Mesenchymal stem cell (in vitro differentiated cells and primary cell): Measurements from ENCODE around the gene GPATCH1.

Experiments used
- DNase-seq: peaks from one replicate; pipeline ENCODE4 v3.0.0-alpha.2; 2013
- H2AFZ ChIP-seq: one replicate; pipeline ENCODE4 v1.6.1; 2013; ENCODE audit warnings: low read depth, mild to moderate bottlenecking, control low read depth, inconsistent platforms, low read length, moderate library complexity
- H2AK5ac ChIP-seq: 2 replicates; pipeline ENCODE4 v1.6.1; 2013; ENCODE audit warnings: low read length, moderate library complexity, mild to moderate bottlenecking, inconsistent platforms; ENCODE audit not compliant: severe bottlenecking
- H2BK120ac ChIP-seq: one replicate; pipeline ENCODE4 v1.6.1; 2013; ENCODE audit warnings: low read depth, mild to moderate bottlenecking, inconsistent platforms, low read length, moderate library complexity
- H2BK12ac ChIP-seq, 2 experiments: one replicate each; pipeline ENCODE4 v1.6.1; 2013; ENCODE audit warnings: inconsistent platforms in 2 of 2, low read length in 2 of 2, mild to moderate bottlenecking in 2 of 2, moderate library complexity in 2 of 2, control low read depth in 1 of 2
- H2BK15ac ChIP-seq: one replicate; pipeline ENCODE4 v1.6.1; 2013; ENCODE audit warnings: mild to moderate bottlenecking, low read depth, inconsistent platforms; ENCODE audit not compliant: poor library complexity, severe bottlenecking
- H2BK5ac ChIP-seq: 2 replicates; pipeline ENCODE4 v1.6.1; 2013; ENCODE audit warnings: low read depth, mild to moderate bottlenecking, low read length, control low read depth, inconsistent platforms; ENCODE audit not compliant: poor library complexity, severe bottlenecking
- H3K14ac ChIP-seq, 2 experiments: one replicate each; pipeline ENCODE4 v1.6.1; 2013; ENCODE audit warnings: inconsistent platforms in 2 of 2, low read length in 2 of 2, control low read depth in 1 of 2, mild to moderate bottlenecking in 1 of 2, moderate library complexity in 1 of 2
- H3K18ac ChIP-seq, 2 experiments: one replicate each; pipeline ENCODE4 v1.6.1; 2013; ENCODE audit warnings: inconsistent platforms in 2 of 2, low read length in 2 of 2, control low read depth in 1 of 2, low read depth in 1 of 2, mild to moderate bottlenecking in 1 of 2
- H3K23ac ChIP-seq, 2 experiments: one replicate each; pipeline ENCODE4 v1.6.1; 2013; ENCODE audit warnings: inconsistent platforms in 2 of 2, low read length in 2 of 2, mild to moderate bottlenecking in 2 of 2, moderate library complexity in 2 of 2, control low read depth in 1 of 2
- H3K27ac ChIP-seq: 2 replicates; pipeline ENCODE4 v1.5.1; 2013; ENCODE audit warnings: mild to moderate bottlenecking, moderate library complexity, low read length, control low read depth, inconsistent platforms; ENCODE audit not compliant: poor library complexity, severe bottlenecking
- H3K27me3 ChIP-seq, 2 experiments: 2 replicates each; pipeline versions ENCODE4 v1.6.1 to v1.7.0; 2013; ENCODE audit warnings: low read length in 2 of 2, mild to moderate bottlenecking in 2 of 2, moderate library complexity in 2 of 2, control low read depth in 1 of 2, inconsistent platforms in 1 of 2; ENCODE audit not compliant: control insufficient read depth in 1 of 2, insufficient read depth in 1 of 2
- H3K36me3 ChIP-seq, 2 experiments: 2 replicates each; pipeline versions ENCODE4 v1.6.1 to v1.7.0; 2013; ENCODE audit warnings: low read length in 2 of 2, control low read depth in 1 of 2, inconsistent platforms in 1 of 2, low read depth in 1 of 2, mild to moderate bottlenecking in 1 of 2; ENCODE audit not compliant: insufficient read depth in 2 of 2, control insufficient read depth in 1 of 2
- H3K4ac ChIP-seq, 2 experiments: one replicate each; pipeline ENCODE4 v1.6.1; 2013; ENCODE audit warnings: inconsistent platforms in 2 of 2, low read length in 2 of 2, mild to moderate bottlenecking in 2 of 2, moderate library complexity in 2 of 2, control low read depth in 1 of 2, low read depth in 1 of 2
- H3K4me1 ChIP-seq: 2 replicates; pipeline ENCODE4 v1.6.1; 2013; ENCODE audit warnings: low read depth, low read length, control low read depth; ENCODE audit not compliant: control insufficient read depth, insufficient read depth
- H3K4me2 ChIP-seq: 2 replicates; pipeline ENCODE4 v1.6.1; 2013; ENCODE audit warnings: low read length, mild to moderate bottlenecking, inconsistent platforms; ENCODE audit not compliant: poor library complexity, severe bottlenecking
- H3K4me3 ChIP-seq, 2 experiments: 2 replicates each; pipeline versions ENCODE4 v1.5.1 to v1.7.0; 2013; ENCODE audit warnings: low read length in 2 of 2, mild to moderate bottlenecking in 2 of 2, control low read depth in 1 of 2, low read depth in 1 of 2; ENCODE audit not compliant: insufficient read depth in 1 of 2
- H3K79me1 ChIP-seq: replicated peaks from 2 replicates; pipeline ENCODE4 v1.6.1; 2013; ENCODE audit warnings: mild to moderate bottlenecking, control low read depth, low read length, inconsistent platforms; ENCODE audit not compliant: poor library complexity, severe bottlenecking
- H3K9ac ChIP-seq: 2 replicates; pipeline ENCODE4 v1.7.0; 2013; ENCODE audit warnings: mild to moderate bottlenecking, low read length, moderate library complexity
- H3K9me3 ChIP-seq: 2 replicates; pipeline ENCODE4 v1.7.0; 2013; ENCODE audit warnings: mild to moderate bottlenecking, low read length; ENCODE audit not compliant: control insufficient read depth
- H4K8ac ChIP-seq: one replicate; pipeline ENCODE4 v1.6.1; 2013; ENCODE audit warnings: inconsistent platforms, mild to moderate bottlenecking, low read length, moderate library complexity
- H4K91ac ChIP-seq: one replicate; pipeline ENCODE4 v1.6.1; 2013; ENCODE audit warnings: mild to moderate bottlenecking, low read length, inconsistent platforms
- whole genome bisulfite sequencing: methylation state at CpG from one replicate; pipeline ENCODE4 v1.1.7; 2013; ENCODE audit warnings: mixed read lengths; 5-methylcytosine and 5-hydroxymethylcytosine counted together

GPATCH1 gene

DNA sequence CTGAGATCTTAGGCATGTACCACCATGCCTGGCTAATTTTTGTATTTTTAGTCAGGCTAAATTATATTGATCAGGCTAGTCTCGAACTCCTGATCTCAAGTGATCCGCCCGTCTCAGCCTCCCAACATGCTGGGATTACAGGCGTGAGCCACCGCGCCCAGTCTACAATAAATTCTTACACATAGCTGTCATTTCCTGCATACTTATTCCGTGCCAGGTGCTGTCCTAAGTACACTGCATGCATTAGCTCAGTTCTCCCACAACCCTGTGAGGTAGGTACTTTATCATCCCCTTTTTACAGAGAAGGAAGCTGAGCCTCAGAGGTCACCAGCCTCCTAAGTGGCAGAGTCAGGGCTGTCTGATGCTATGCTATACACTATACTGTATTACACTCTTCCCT is 9.1 kb upstream of the GPATCH1 start:
- Histone ChIP-seq H2BK12ac (no peak overlapping the region), H2BK120ac (no peak overlapping the region), H3K27me3 (no peaks in the 10 kb centered on the region), H2AFZ (no peak overlapping the region), H2AK5ac (no peak overlapping the region), H4K91ac (no peak overlapping the region), H2BK5ac (no peak overlapping the region), H3K9ac (no peak overlapping the region), H3K4me2 (no peak overlapping the region), H3K4ac (no peak overlapping the region), H3K14ac (no peak overlapping the region), H2BK15ac (no peak overlapping the region), H3K36me3 (no peaks in the 10 kb centered on the region), H3K23ac (no peak overlapping the region), H3K4me1 (peaks cover 7% of the 10 kb centered on the region), H3K27ac (no peak overlapping the region), H3K9me3 (no peaks in the 10 kb centered on the region), H3K4me3 (no peak overlapping the region), H3K79me1 (no peaks in the 10 kb centered on the region), H4K8ac (no peak overlapping the region), H3K18ac (no peak overlapping the region)
- 74% methylated on average over 7 of the region's 7 CpGs for WGBS
- DNase-seq, result no peak

DNA sequence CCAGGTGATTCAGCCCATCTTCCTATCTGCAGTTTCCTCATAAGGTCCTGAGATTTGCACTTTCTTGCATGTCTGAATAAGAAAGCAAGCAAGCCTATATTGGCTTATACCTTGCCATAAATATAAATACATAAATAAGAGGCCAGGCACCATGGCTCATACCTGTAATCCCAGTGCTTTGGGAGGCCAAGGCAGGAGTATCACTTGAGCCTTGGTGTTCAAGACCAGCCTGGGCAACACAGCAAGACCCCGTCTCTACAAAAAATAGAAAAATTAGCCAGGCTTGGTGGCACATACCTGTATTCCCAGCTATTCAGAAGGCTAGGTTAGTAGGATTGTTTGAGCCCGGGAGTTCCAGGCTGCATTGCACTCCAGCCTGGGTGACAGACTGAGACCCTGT is 5.5 kb upstream of the GPATCH1 start:
- H2BK12ac ChIP-seq, result no peak overlapping the region
- peaks cover 5% of the 10 kb centered on the region for H3K4me1 ChIP-seq
- H3K23ac ChIP-seq, result no peak overlapping the region
- no peak overlapping the region for H2AK5ac ChIP-seq
- DNase-seq, result no peak
- H3K4ac ChIP-seq, result no peak overlapping the region
- no peak overlapping the region for H2BK5ac ChIP-seq
- H4K8ac ChIP-seq, result no peak overlapping the region
- H3K18ac ChIP-seq, result no peak overlapping the region
- H3K27me3 ChIP-seq, result no peaks in the 10 kb centered on the region
- no peaks in the 10 kb centered on the region for H3K9me3 ChIP-seq
- 92% methylated on average over 2 of the region's 2 CpGs for WGBS
- H3K79me1 ChIP-seq, result no peaks in the 10 kb centered on the region
- H3K14ac ChIP-seq, result no peak overlapping the region
- H3K4me3 ChIP-seq, result no peak overlapping the region
- no peak overlapping the region for H2BK15ac ChIP-seq
- H4K91ac ChIP-seq, result no peak overlapping the region
- no peak overlapping the region for H2AFZ ChIP-seq
- H3K27ac ChIP-seq, result no peak overlapping the region
- H3K36me3 ChIP-seq, result no peaks in the 10 kb centered on the region
- H2BK120ac ChIP-seq, result no peak overlapping the region
- no peak overlapping the region for H3K9ac ChIP-seq
- no peak overlapping the region for H3K4me2 ChIP-seq

DNA sequence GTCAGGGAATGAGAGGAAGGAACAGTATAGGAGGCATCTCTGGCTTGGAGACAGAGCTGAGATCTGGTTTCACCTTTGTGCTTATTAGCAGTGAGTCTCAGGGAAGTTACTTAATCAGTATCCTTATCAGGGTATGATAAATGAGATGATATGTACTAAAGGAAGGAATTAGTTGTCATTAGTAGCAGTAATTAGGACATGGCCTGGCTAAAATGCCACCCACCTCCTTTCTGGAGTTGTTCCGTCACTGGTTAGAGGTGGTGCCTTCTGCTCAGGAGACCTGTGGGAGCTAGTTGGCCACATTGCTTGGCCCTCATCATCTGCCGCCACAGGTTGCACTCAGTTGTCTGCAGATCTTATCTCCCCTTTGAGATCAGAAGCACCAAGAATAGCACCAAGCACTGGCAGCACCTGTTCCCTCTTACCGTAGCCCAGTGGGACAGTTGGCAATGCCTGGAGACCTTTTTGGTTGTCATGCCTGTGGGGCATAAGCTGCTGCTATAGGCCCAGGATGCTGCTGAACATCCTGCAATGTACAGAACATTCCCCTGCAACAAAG is 4.7 kb downstream of the GPATCH1 start:
- Histone ChIP-seq H3K79me1 (peaks cover 27% of the 10 kb centered on the region), H3K4me3 (no peak overlapping the region), H2BK15ac (no peak overlapping the region), H3K18ac (no peak overlapping the region), H3K9ac (no peak overlapping the region), H4K91ac (no peak overlapping the region), H2BK12ac (no peak overlapping the region), H3K9me3 (no peaks in the 10 kb centered on the region), H2AFZ (no peak overlapping the region), H4K8ac (no peak overlapping the region), H3K4me1 (peaks cover 9% of the 10 kb centered on the region), H3K23ac (no peak overlapping the region), H3K27ac (no peak overlapping the region), H3K14ac (no peak overlapping the region), H3K4me2 (no peak overlapping the region), H3K4ac (no peak overlapping the region), H3K27me3 (no peaks in the 10 kb centered on the region), H2AK5ac (no peak overlapping the region), H2BK5ac (no peak overlapping the region), H3K36me3 (peaks cover 22 to 23% of the 10 kb centered on the region in 2 experiments), H2BK120ac (no peak overlapping the region)
- 98% methylated on average over 3 of the region's 3 CpGs for WGBS
- DNase-seq, result no peak

DNA sequence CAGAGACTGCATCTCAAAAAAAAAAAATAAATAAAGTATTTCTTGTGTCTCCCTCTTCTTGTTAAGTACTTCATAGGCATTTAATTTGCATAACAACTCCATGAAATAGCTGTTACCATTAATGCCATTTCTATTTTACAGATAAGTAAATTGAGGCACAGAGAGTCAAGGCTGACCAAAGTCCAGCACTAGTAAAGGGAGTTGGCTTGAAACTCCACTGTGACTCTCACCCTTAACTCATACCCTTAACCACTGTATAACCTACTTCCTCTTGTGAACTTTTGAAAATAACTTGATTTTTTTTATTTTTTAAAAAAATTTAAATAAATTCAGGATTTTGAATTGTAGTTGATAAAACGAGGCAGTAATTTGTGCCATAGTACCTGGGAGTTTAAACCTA is 6.0 kb downstream of the GPATCH1 start:
- Histone ChIP-seq H2AFZ (no peak overlapping the region), H4K8ac (no peak overlapping the region), H3K4me3 (no peak overlapping the region), H3K23ac (no peak overlapping the region), H3K4me1 (peaks cover 5% of the 10 kb centered on the region), H2BK5ac (no peak overlapping the region), H3K4me2 (no peak overlapping the region), H2BK15ac (no peak overlapping the region), H3K27ac (no peak overlapping the region), H3K18ac (no peak overlapping the region), H3K79me1 (peaks cover 23% of the 10 kb centered on the region), H3K9ac (no peak overlapping the region), H3K9me3 (no peaks in the 10 kb centered on the region), H4K91ac (no peak overlapping the region), H3K36me3 (peaks cover 23 to 32% of the 10 kb centered on the region in 2 experiments), H3K14ac (no peak overlapping the region), H3K4ac (no peak overlapping the region), H2BK12ac (no peak overlapping the region), H2AK5ac (no peak overlapping the region), H2BK120ac (no peak overlapping the region), H3K27me3 (no peaks in the 10 kb centered on the region)
- DNase-seq, result no peak
- WGBS, result 100% methylated on average over 1 of the region's 1 CpG
